IMR-90 (cell line): ENCODE measurements around the gene KAT14. TPM values are rescaled to one million over a fixed set of nuclear protein-coding genes. Genes with fewer than 3 reads are reported as not detected.

Source experiments
- ATAC-seq: fragments of 200-7000 bp; cut with Tn5 transposase; 2 replicates; pipeline ENCODE4 v1.9.1; 2020; ENCODE audit warnings: low read depth, mild to moderate bottlenecking, moderate library complexity
- BruUV-seq: library from RNA; stranded (reverse); fragments of 400-500 nt; replicated peaks from 2 replicates; lab custom pipeline; 2021; lab: Mats Ljungman, UMichigan
- CTCF ChIA-PET: fragments of 300-600 bp; formaldehyde crosslinking; extraction: SDS; loops from one replicate; lab custom pipeline; 2021; ENCODE audit warnings: antibody characterized with exemption; lab: Yijun Ruan, JAX
- POLR2A ChIA-PET: fragments of 300-600 bp; sonication (Branson Sonifier 250); formaldehyde crosslinking; loops from one replicate; lab custom pipeline; 2022; ENCODE audit warnings: antibody characterized with exemption; ENCODE audit not compliant: unreplicated experiment; lab: Charles Lee
- DNase-seq: peaks from one replicate; pipeline ENCODE4 v3.0.0; 2013
- H2AFZ ChIP-seq: replicated peaks from 2 replicates; pipeline ENCODE3; 2013; ENCODE audit warnings: low read length, mild to moderate bottlenecking; ENCODE audit not compliant: poor library complexity
- H2AK5ac ChIP-seq: 2 replicates; pipeline ENCODE4 v1.6.1; 2013; ENCODE audit warnings: low read depth, low read length, inconsistent platforms
- H2AK9ac ChIP-seq: replicated peaks from 2 replicates; pipeline ENCODE3; 2013; ENCODE audit warnings: mild to moderate bottlenecking, low read depth, low read length, moderate library complexity; ENCODE audit not compliant: poor library complexity
- H2BK120ac ChIP-seq: 2 replicates; pipeline ENCODE4 v1.6.1; 2013; ENCODE audit warnings: low read depth, low read length, inconsistent platforms
- H2BK15ac ChIP-seq: 3 replicates; pipeline ENCODE4 v1.6.1; 2013; ENCODE audit warnings: low read depth, low read length, inconsistent platforms
- H2BK20ac ChIP-seq: 2 replicates; pipeline ENCODE4 v1.6.1; 2013; ENCODE audit warnings: low read depth, mild to moderate bottlenecking, inconsistent platforms, low read length, moderate library complexity
- H2BK5ac ChIP-seq: 2 replicates; pipeline ENCODE4 v1.6.1; 2013; ENCODE audit warnings: mild to moderate bottlenecking, low read depth, low read length, inconsistent platforms; ENCODE audit not compliant: poor library complexity, severe bottlenecking
- H3K14ac ChIP-seq: replicated peaks from 2 replicates; pipeline ENCODE4 v1.6.1; 2013; ENCODE audit warnings: low read depth, low read length, inconsistent platforms
- H3K18ac ChIP-seq: 2 replicates; pipeline ENCODE4 v1.6.1; 2013; ENCODE audit warnings: low read depth, low read length, control low read depth
- H3K23ac ChIP-seq: 2 replicates; pipeline ENCODE4 v1.6.1; 2013; ENCODE audit warnings: low read depth, low read length, inconsistent platforms
- H3K27ac ChIP-seq: 2 replicates; pipeline ENCODE4 v1.5.1; 2013; ENCODE audit warnings: mild to moderate bottlenecking, control low read depth, low read length; ENCODE audit not compliant: insufficient read depth
- H3K27me3 ChIP-seq: 2 replicates; pipeline ENCODE4 v1.6.1; 2013; ENCODE audit warnings: low read length; ENCODE audit not compliant: control insufficient read depth, insufficient read depth
- H3K36me3 ChIP-seq: 2 replicates; pipeline ENCODE4 v1.6.1; 2013; ENCODE audit warnings: low read length, mixed read lengths; ENCODE audit not compliant: control insufficient read depth, insufficient read depth
- H3K4ac ChIP-seq: 2 replicates; pipeline ENCODE4 v1.6.1; 2013; ENCODE audit warnings: low read depth, low read length, inconsistent platforms
- H3K4me1 ChIP-seq: 2 replicates; pipeline ENCODE4 v1.6.1; 2013; ENCODE audit warnings: low read length, mixed read lengths; ENCODE audit not compliant: control insufficient read depth, insufficient read depth
- H3K4me2 ChIP-seq: 2 replicates; pipeline ENCODE4 v1.6.1; 2013; ENCODE audit warnings: low read depth, mild to moderate bottlenecking, control low read depth, low read length, moderate library complexity
- H3K4me3 ChIP-seq: 2 replicates; pipeline ENCODE4 v1.5.1; 2013; ENCODE audit warnings: low read depth, mild to moderate bottlenecking, control low read depth, low read length, moderate library complexity; ENCODE audit not compliant: insufficient read depth
- H3K56ac ChIP-seq: 2 replicates; pipeline ENCODE4 v1.6.1; 2013; ENCODE audit warnings: low read length, inconsistent platforms; ENCODE audit not compliant: insufficient read depth; ENCODE audit errors: extremely low read depth
- H3K79me1 ChIP-seq, 2 experiments: 2 replicates each; pipeline ENCODE4 v1.6.1; 2013; ENCODE audit warnings: low read length in 2 of 2, inconsistent platforms in 1 of 2, low read depth in 1 of 2
- H3K9ac ChIP-seq: 2 replicates; pipeline ENCODE4 v1.6.1; 2013; ENCODE audit warnings: low read depth, low read length, control low read depth
- H3K9me1 ChIP-seq: 2 replicates; pipeline ENCODE4 v1.6.1; 2013; ENCODE audit warnings: low read length, inconsistent platforms; ENCODE audit not compliant: insufficient read depth
- H3K9me3 ChIP-seq: 2 replicates; pipeline ENCODE4 v1.6.1; 2013; ENCODE audit warnings: low read length; ENCODE audit not compliant: control insufficient read depth, insufficient read depth
- H4K20me1 ChIP-seq: 2 replicates; pipeline ENCODE4 v1.6.1; 2013; ENCODE audit warnings: low read length, inconsistent platforms; ENCODE audit not compliant: insufficient read depth
- H4K5ac ChIP-seq: 2 replicates; pipeline ENCODE4 v1.6.1; 2013; ENCODE audit warnings: mild to moderate bottlenecking, low read depth, low read length, control low read depth
- H4K8ac ChIP-seq, 2 experiments: 2 replicates each; pipeline ENCODE4 v1.6.1; 2013; ENCODE audit warnings: low read depth in 2 of 2, low read length in 2 of 2, control low read depth in 1 of 2, inconsistent platforms in 1 of 2
- H4K91ac ChIP-seq: 2 replicates; pipeline ENCODE4 v1.6.1; 2013; ENCODE audit warnings: low read depth, low read length, inconsistent platforms; ENCODE audit not compliant: insufficient read depth
- BHLHE40 ChIP-seq: fragments of 150-350 bp; IDR thresholded peaks from 2 replicates; pipeline ENCODE4 v1.6.1; 2016; ENCODE audit warnings: mild to moderate bottlenecking, low read depth, low read length
- CEBPB ChIP-seq: IDR thresholded peaks from 2 replicates; pipeline ENCODE4 v1.6.1; 2012; ENCODE audit warnings: low read depth, low read length, improper control_type of control experiment
- CHD1 ChIP-seq: IDR thresholded peaks from 2 replicates; pipeline ENCODE4 v1.6.1; 2012; ENCODE audit warnings: low read depth, low read length, improper control_type of control experiment
- CTCF ChIP-seq: conservative IDR thresholded peaks from 2 replicates; pipeline ENCODE4 v1.5.1; 2012; ENCODE audit warnings: mild to moderate bottlenecking, low read depth, low read length, improper control_type of control experiment
- ELK1 ChIP-seq: fragments of 150-350 bp; IDR thresholded peaks from 2 replicates; pipeline ENCODE4 v1.6.1; 2016; ENCODE audit warnings: low read depth, mild to moderate bottlenecking, low read length, moderate library complexity, borderline replicate concordance
- FOS ChIP-seq: fragments of 150-350 bp; IDR thresholded peaks from 2 replicates; pipeline ENCODE4 v1.6.1; 2016; ENCODE audit warnings: low read depth, low read length
- MAFK ChIP-seq: IDR thresholded peaks from 2 replicates; pipeline ENCODE4 v1.6.1; 2012; ENCODE audit warnings: low read depth, low read length, improper control_type of control experiment
- MAZ ChIP-seq: IDR thresholded peaks from 2 replicates; pipeline ENCODE4 v1.6.1; 2012; ENCODE audit warnings: low read depth, mild to moderate bottlenecking, low read length, improper control_type of control experiment, moderate library complexity, borderline replicate concordance
- MXI1 ChIP-seq: IDR thresholded peaks from 2 replicates; pipeline ENCODE4 v1.6.1; 2012; ENCODE audit warnings: low read depth, mild to moderate bottlenecking, low read length, moderate library complexity, borderline replicate concordance
- NFE2L2 ChIP-seq: fragments of 150-350 bp; IDR thresholded peaks from 2 replicates; pipeline ENCODE4 v1.6.1; 2016; ENCODE audit warnings: low read depth, mild to moderate bottlenecking, low read length
- POLR2A ChIP-seq: IDR thresholded peaks from 2 replicates; pipeline ENCODE4 v1.6.1; 2012; ENCODE audit warnings: mild to moderate bottlenecking, low read depth, low read length
- RAD21 ChIP-seq: IDR thresholded peaks from 2 replicates; pipeline ENCODE4 v1.6.1; 2012; ENCODE audit warnings: low read length, improper control_type of control experiment
- RCOR1 ChIP-seq: IDR thresholded peaks from 2 replicates; pipeline ENCODE4 v1.6.1; 2012; ENCODE audit warnings: mild to moderate bottlenecking, low read length, improper control_type of control experiment; ENCODE audit not compliant: insufficient replicate concordance
- RFX5 ChIP-seq: IDR thresholded peaks from 2 replicates; pipeline ENCODE4 v1.8.0; 2012; ENCODE audit warnings: low read depth, mild to moderate bottlenecking, low read length, moderate library complexity
- SMC3 ChIP-seq: fragments of 150-350 bp; IDR thresholded peaks from 2 replicates; pipeline ENCODE4 v1.6.1; 2016; ENCODE audit warnings: low read depth, mild to moderate bottlenecking, antibody characterized with exemption, low read length, moderate library complexity
- USF2 ChIP-seq: fragments of 150-350 bp; IDR thresholded peaks from 2 replicates; pipeline ENCODE4 v1.6.1; 2017; ENCODE audit warnings: mild to moderate bottlenecking, antibody characterized with exemption, low read length, low read depth
- WGBS, 2 experiments: methylation state at CpG; one replicate each; pipeline versions ENCODE4 v1.1.5 to v1.1.7; 2013; ENCODE audit warnings: missing lambda C conversion rate in 2 of 2; ENCODE audit not compliant: insufficient read length in 1 of 2; ENCODE audit errors: extremely low coverage in 2 of 2; 5-methylcytosine and 5-hydroxymethylcytosine counted together
- dilution Hi-C: fragments of 300-500 bp; cut with HindIII; formaldehyde crosslinking; loops from one replicate; pipeline ENCODE4 v1.14.3; 2018; ENCODE audit warnings: low sequenced_read_pairs; ENCODE audit not compliant: unreplicated experiment
- in situ Hi-C: fragments of 300-500 bp; cut with MboI; formaldehyde crosslinking; loops from 3 replicates; pipeline ENCODE4 v1.14.3; 2019; ENCODE audit warnings: low sequenced_read_pairs, inconsistent platforms, mixed read lengths
- intact Hi-C: fragments of 100-400 bp; cut with micrococcal nuclease; formaldehyde crosslinking; loops from 2 replicates; pipeline ENCODE4 v1.10.0; 2022
- polyA plus RNA-seq, 3 experiments: library from polyadenylated mRNA; depleted of rRNA; stranded (reverse); fragments of >200 nt; gene quantifications; 2 replicates each; pipeline ENCODE4 v1.2.3, GENCODE V29; 2012; ENCODE audit warnings: low replicate concordance in 1 of 3
- total RNA-seq: library from RNA; depleted of rRNA; stranded (reverse); fragments of >200 nt; gene quantifications from 2 replicates; pipeline ENCODE4 v1.2.3, GENCODE V29; 2012

Gene KAT14
- total and polyA plus RNA-seq, 2 of the 4 experiments (the other 2 are of a cell fraction) = 6.7 to 12.4 TPM

- no peaks in the 10 kb centered on the region for H3K9me3 ChIP-seq
- no peak overlapping the region for H3K56ac ChIP-seq
- no peak overlapping the region for H2AFZ ChIP-seq
- no peak overlapping the region for H2BK5ac ChIP-seq
- in situ Hi-C loops (no loop called here), dilution Hi-C loops (no loop called here), intact Hi-C loops (no loop called here)
- H3K79me1 ChIP-seq = no peaks in the 10 kb centered on the region
- no peak; the same call in 1 of the 2 replicates for ATAC-seq
- no peaks in the 10 kb centered on the region for H4K20me1 ChIP-seq
- H3K27me3 ChIP-seq = no peaks in the 10 kb centered on the region
- H2AK5ac ChIP-seq = no peak overlapping the region
- H3K4me2 ChIP-seq = peak overlapping the region; percentile 93
- H2BK15ac ChIP-seq = no peak overlapping the region
- no peak overlapping the region for H2BK20ac ChIP-seq
- H3K4me3 ChIP-seq = no peak overlapping the region
- POLR2A ChIA-PET = no interaction called here
- H3K4me1 ChIP-seq = peaks cover 9% of the 10 kb centered on the region
- no peaks in the 10 kb centered on the region for H3K9me1 ChIP-seq
- TF ChIP-seq MAFK (no peak), FOS (no peak), CEBPB (no peak), POLR2A (no peak), USF2 (no peak), BHLHE40 (no peak), RFX5 (no peak), SMC3 (no peak), NFE2L2 (no peak), MAZ (no peak), ELK1 (no peak), RCOR1 (no peak), CHD1 (no peak), RAD21 (no peak), CTCF (no peak), MXI1 (no peak)
- DNase-seq = no peak
- no peak overlapping the region for H4K5ac ChIP-seq
- H2BK120ac ChIP-seq = no peak overlapping the region
- H3K23ac ChIP-seq = no peak overlapping the region
- no peak overlapping the region for H3K14ac ChIP-seq
- no peak overlapping the region for H3K9ac ChIP-seq
- H2AK9ac ChIP-seq = no peak overlapping the region
- no peak overlapping the region for H4K8ac ChIP-seq
- no peak overlapping the region for H4K91ac ChIP-seq
- CTCF ChIA-PET = interaction anchor here (0.8 kb wide), 1 partner anchor 20 kb away, joined by 3 read pairs; no protein-coding TSS in a partner anchor
- WGBS, 2 experiments = 7% methylated on average over 2 of the region's 4 CpGs; no CpG with 5 or more reads in 1 of the 2 experiments
- no TSS peak for BruUV-seq
- H3K27ac ChIP-seq = no peak overlapping the region
- no peak overlapping the region for H3K18ac ChIP-seq
- no peak overlapping the region for H3K4ac ChIP-seq
- no peaks in the 10 kb centered on the region for H3K36me3 ChIP-seq
Measured at GRCh38 chr20:18225632-18226031, 88.0 kb downstream of the KAT14 start.
